Stomach (tissue), 9 donors: Measurements from ENCODE around the gene IQCN. TPM values are rescaled to one million over a fixed set of nuclear protein-coding genes. Genes with fewer than 3 reads are reported as not detected.
A peak's percentile ranks its signal among the peaks of the same experiment; 100 is the strongest.

Experiments used
- DNase-seq, 2 donors: peaks; one replicate each; pipeline versions ENCODE4 v3.0.0 to v3.0.0-alpha.2; 2013 to 2019
- H3K27ac ChIP-seq, 5 donors: fragments of 200-600 bp in 4 of 5; sonication (generic) in 4 of 5; one replicate each; pipeline ENCODE4 v1.5.1; 2013 to 2019; ENCODE audit warnings: mild to moderate bottlenecking in 1 of 5, moderate library complexity in 1 of 5
- H3K27me3 ChIP-seq, 3 donors: fragments of 200-600 bp; sonication (generic); one replicate each; pipeline ENCODE4 v1.5.1; 2017 to 2019; ENCODE audit warnings: mixed run types in 1 of 3
- H3K36me3 ChIP-seq, 4 donors: fragments of 200-600 bp; sonication (generic); 1 replicate in 3 of 4; 2 replicates in 1 of 4; pipeline ENCODE4 v1.5.1; 2016 to 2019
- H3K4me1 ChIP-seq, 4 donors: fragments of 200-600 bp; sonication (generic); one replicate each; pipeline ENCODE4 v1.5.1; 2016 to 2019
- H3K4me3 ChIP-seq, 4 donors: fragments of 200-600 bp; sonication (generic) in 3 of 4; one replicate each; pipeline ENCODE4 v1.5.1; 2016 to 2019; ENCODE audit warnings: mild to moderate bottlenecking in 1 of 4
- H3K9me3 ChIP-seq, 4 donors: fragments of 200-600 bp; sonication (generic); one replicate each; pipeline ENCODE4 v1.5.1; 2016 to 2019
- CTCF ChIP-seq, 7 experiments: fragments of 450-650 bp in 4 of 7; fragments of 200-600 bp in 3 of 7; sonication (generic) in 3 of 7; IDR thresholded peaks; one replicate each; pipeline ENCODE4 v1.5.1; 2016 to 2019; ENCODE audit warnings: antibody characterized with exemption in 7 of 7, control low read depth in 2 of 7, mild to moderate bottlenecking in 1 of 7
- EP300 ChIP-seq: sonication (generic); formaldehyde crosslinking; IDR thresholded peaks from one replicate; pipeline ENCODE4 v1.6.1; 2017; ENCODE audit warnings: antibody characterized with exemption
- POLR2A ChIP-seq, 4 donors: fragments of 450-650 bp; IDR thresholded peaks; one replicate each; pipeline ENCODE4 v1.6.1; 2016; ENCODE audit warnings: antibody characterized with exemption in 4 of 4, control low read depth in 2 of 4, mild to moderate bottlenecking in 1 of 4, moderate library complexity in 1 of 4
- POLR2AphosphoS5 ChIP-seq, 3 donors: sonication (generic); formaldehyde crosslinking; IDR thresholded peaks; one replicate each; pipeline ENCODE4 v1.6.1; 2016; ENCODE audit warnings: antibody characterized with exemption in 3 of 3
- WGBS, 5 donors: extraction: QIAGEN DNeasy Blood & Tissue Kit in 3 of 5; methylation state at CpG; one replicate each; pipeline versions ENCODE4 v1.1.5 to v1.1.7; 2013 to 2018; 5-methylcytosine and 5-hydroxymethylcytosine counted together
- intact Hi-C: fragments of 100-400 bp; cut with DNase I; formaldehyde crosslinking; loops from one replicate; pipeline ENCODE4 v1.15.1; 2023; ENCODE audit warnings: low total_unique reads
- polyA plus RNA-seq, 3 donors: library from polyadenylated mRNA; stranded (reverse); fragments of 200-250 nt; gene quantifications; one replicate each; pipeline ENCODE4 v1.2.3, GENCODE V29; 2013
- total RNA-seq, 5 donors: library from RNA; depleted of rRNA; stranded (reverse); fragments of >200 nt; gene quantifications; one replicate each; pipeline versions ENCODE4 v1.1.0 to v1.2.3, GENCODE V29; 2014 to 2016
- donor health status: healthy with polysubstance abuse.
- donor health status: Bipolar disorder and iron deficiency.
- donor health status: healthy.

IQCN gene
- total and polyA plus RNA-seq, 8 donors: 1.4 to 35.7 (median 2.7) TPM; not detected in 1

GRCh38 chr19:18290302-18291018 lies 16.2 kb upstream of the IQCN start:
- WGBS, 5 donors: 31 to 35% (median 34%) methylated on average over 14 of the region's 14 CpGs
- peak; percentile 40 to 75 for DNase-seq

GRCh38 chr19:18289471-18290301 lies 15.4 kb upstream of the IQCN start:
- no peak for DNase-seq
- peaks cover 24 to 61% (median 43%) of the 10 kb centered on the region in 4 donors for H3K4me1 ChIP-seq
- no peaks in the 10 kb centered on the region for H3K36me3 ChIP-seq
- peak overlapping the region; percentile 26 to 100 (median 96) for H3K27ac ChIP-seq
- TF ChIP-seq POLR2AphosphoS5 (IDR thresholded peaks at IDR 0.05) (no peak), CTCF (IDR thresholded peaks at IDR 0.05) (no peak), POLR2A (IDR thresholded peaks at IDR 0.05) (no peak), EP300 (no peak)
- no peaks in the 10 kb centered on the region for H3K27me3 ChIP-seq
- no peak overlapping the region for H3K4me3 ChIP-seq
- intact Hi-C loops: no loop called here
- WGBS, 5 donors: 52 to 62% (median 59%) methylated on average over 12 of the region's 12 CpGs
- H3K9me3 ChIP-seq: no peaks in the 10 kb centered on the region

More at GRCh38 chr19:18290302-18291018, 16.2 kb upstream of the IQCN start:
- peak overlapping the region; percentile 94 to 100 (median 96) for H3K27ac ChIP-seq
- peaks cover 24 to 53% (median 39%) of the 10 kb centered on the region in 4 donors for H3K4me1 ChIP-seq
- TF ChIP-seq POLR2A (IDR thresholded peaks at IDR 0.05) (no peak), POLR2AphosphoS5 (IDR thresholded peaks at IDR 0.05) (no peak), EP300 (no peak)
- no peaks in the 10 kb centered on the region for H3K27me3 ChIP-seq
- peak overlapping the region in 1 of 4 donors; percentile 64 for H3K4me3 ChIP-seq
- H3K36me3 ChIP-seq: no peaks in the 10 kb centered on the region
- H3K9me3 ChIP-seq: no peaks in the 10 kb centered on the region
- intact Hi-C loops: no loop called here

- TF ChIP-seq POLR2A (IDR thresholded peaks at IDR 0.05): no peak
- no peak for TF ChIP-seq EP300
- no peak for TF ChIP-seq POLR2AphosphoS5 (IDR thresholded peaks at IDR 0.05)
- TF ChIP-seq CTCF (IDR thresholded peaks at IDR 0.05): no peak
- no peak overlapping the region for H3K4me3 ChIP-seq
- no peaks in the 10 kb centered on the region for H3K9me3 ChIP-seq
- peak overlapping the region in 4 of 5 donors; percentile 60 to 100 (median 61) for H3K27ac ChIP-seq
- H3K27me3 ChIP-seq: no peaks in the 10 kb centered on the region
- intact Hi-C loops: no loop called here
- peak in 1 of 2 donors; percentile 70 for DNase-seq
- 42 to 65% (median 49%) methylated on average over 24 to 26 of the region's 26 CpGs for WGBS, 5 donors
- no peaks in the 10 kb centered on the region for H3K36me3 ChIP-seq
- H3K4me1 ChIP-seq: peaks cover 19 to 56% (median 41%) of the 10 kb centered on the region in 4 donors
Observed at GRCh38 chr19:18287836-18288772, 13.9 kb upstream of the IQCN start.

- no peak for TF ChIP-seq CTCF (IDR thresholded peaks at IDR 0.05)
- no peak for TF ChIP-seq EP300
- TF ChIP-seq POLR2A (IDR thresholded peaks at IDR 0.05): no peak
- TF ChIP-seq POLR2AphosphoS5 (IDR thresholded peaks at IDR 0.05): no peak
- no peaks in the 10 kb centered on the region for H3K36me3 ChIP-seq
- peaks cover 24 to 57% (median 44%) of the 10 kb centered on the region in 4 donors for H3K4me1 ChIP-seq
- DNase-seq: no peak
- intact Hi-C loops: no loop called here
- H3K9me3 ChIP-seq: no peaks in the 10 kb centered on the region
- WGBS, 5 donors: 60 to 76% (median 72%) methylated on average over 15 to 21 of the region's 21 CpGs
- H3K27me3 ChIP-seq: no peaks in the 10 kb centered on the region
- peak overlapping the region; percentile 7 to 100 (median 60) for H3K27ac ChIP-seq
- no peak overlapping the region for H3K4me3 ChIP-seq
Observed at GRCh38 chr19:18286973-18287635, 12.9 kb upstream of the IQCN start.
